DND-41 (cell line): ENCODE measurements around the gene FBN1.

Experiments used
- ATAC-seq: fragments of 200-7000 bp; cut with Tn5 transposase; 3 replicates; pipeline ENCODE4 v1.9.1; 2021; ENCODE audit warnings: low read depth; ENCODE audit not compliant: insufficient read depth
- DNase-seq: peaks from one replicate; pipeline ENCODE4 v3.0.0-alpha.2; 2020
- H2AFZ ChIP-seq: 2 replicates; pipeline ENCODE4 v1.6.0; 2012; ENCODE audit warnings: low read depth, low read length
- H3K27ac ChIP-seq: 2 replicates; pipeline ENCODE4 v1.5.1; 2012; ENCODE audit warnings: low read length, inconsistent platforms
- H3K27me3 ChIP-seq: fragments of 200-600 bp; sonication (generic); 2 replicates; pipeline ENCODE4 v1.6.0; 2012; ENCODE audit warnings: low read length, mild to moderate bottlenecking, inconsistent platforms; ENCODE audit not compliant: insufficient read depth, poor library complexity
- H3K36me3 ChIP-seq: 2 replicates; pipeline ENCODE4 v1.5.1; 2012; ENCODE audit warnings: low read length, inconsistent platforms; ENCODE audit not compliant: insufficient read depth
- H3K4me1 ChIP-seq: 2 replicates; pipeline ENCODE4 v1.5.1; 2012; ENCODE audit warnings: mild to moderate bottlenecking, low read length; ENCODE audit not compliant: insufficient read depth
- H3K4me2 ChIP-seq: 2 replicates; pipeline ENCODE4 v1.6.0; 2012; ENCODE audit warnings: mild to moderate bottlenecking, moderate library complexity, low read length, inconsistent platforms; ENCODE audit not compliant: insufficient read depth
- H3K4me3 ChIP-seq, 2 experiments: fragments of 200-600 bp in 1 of 2; shearing (Covaris generic) in 1 of 2; 2 replicates each; pipeline ENCODE4 v1.5.1; 2012 to 2016; ENCODE audit warnings: inconsistent platforms in 2 of 2, low read length in 2 of 2, mild to moderate bottlenecking in 2 of 2, low read depth in 1 of 2, moderate library complexity in 1 of 2
- H3K79me2 ChIP-seq: 2 replicates; pipeline ENCODE4 v1.6.0; 2012; ENCODE audit warnings: low read length, inconsistent platforms; ENCODE audit not compliant: insufficient read depth
- H3K9ac ChIP-seq: 2 replicates; pipeline ENCODE4 v1.6.0; 2012; ENCODE audit warnings: low read depth, mild to moderate bottlenecking, inconsistent platforms, low read length, moderate library complexity
- H3K9me3 ChIP-seq: 2 replicates; pipeline ENCODE4 v1.5.1; 2012; ENCODE audit warnings: low read length, moderate library complexity, mild to moderate bottlenecking, inconsistent platforms; ENCODE audit not compliant: insufficient read depth, severe bottlenecking
- H4K20me1 ChIP-seq: 2 replicates; pipeline ENCODE4 v1.6.0; 2012; ENCODE audit warnings: low read length; ENCODE audit not compliant: insufficient read depth
- EZH2 ChIP-seq: IDR thresholded peaks from 3 replicates; pipeline ENCODE4 v1.6.1; 2012; ENCODE audit warnings: borderline replicate concordance, low read depth, mild to moderate bottlenecking, moderate library complexity, low read length, inconsistent platforms; ENCODE audit not compliant: severe bottlenecking
- TF ChIP-seq, protein P1 (sequence below): IDR thresholded peaks from 2 replicates; pipeline ENCODE4 v1.5.1; 2012; ENCODE audit warnings: borderline replicate concordance, low read length, moderate library complexity, mild to moderate bottlenecking; ENCODE audit not compliant: poor library complexity, severe bottlenecking; ENCODE audit errors: extremely low read depth

Gene FBN1

DNA sequence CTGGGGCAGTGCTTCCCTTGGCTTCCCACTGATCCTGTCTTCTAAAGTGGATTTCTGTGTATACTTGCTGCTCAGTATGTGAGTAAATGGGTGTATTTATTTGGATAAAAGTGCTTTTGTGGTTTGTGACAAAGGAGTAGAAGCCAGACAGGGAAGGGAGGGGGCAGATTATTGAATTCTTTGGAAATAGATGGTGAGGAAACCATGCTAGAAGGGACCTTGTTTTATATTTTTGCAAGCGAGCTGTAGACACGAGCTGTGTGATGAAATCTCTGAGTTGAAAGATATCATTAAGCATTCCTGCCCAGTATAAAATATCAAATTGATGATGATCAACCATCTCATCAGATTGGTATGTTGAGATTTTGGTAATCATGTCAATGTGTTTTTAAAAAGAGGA lies 245.4 kb downstream of the FBN1 start:
- DNase-seq (no peak), ATAC-seq (no peak)
- no peak for TF ChIP-seq EZH2
- TF ChIP-seq, protein P1, sequence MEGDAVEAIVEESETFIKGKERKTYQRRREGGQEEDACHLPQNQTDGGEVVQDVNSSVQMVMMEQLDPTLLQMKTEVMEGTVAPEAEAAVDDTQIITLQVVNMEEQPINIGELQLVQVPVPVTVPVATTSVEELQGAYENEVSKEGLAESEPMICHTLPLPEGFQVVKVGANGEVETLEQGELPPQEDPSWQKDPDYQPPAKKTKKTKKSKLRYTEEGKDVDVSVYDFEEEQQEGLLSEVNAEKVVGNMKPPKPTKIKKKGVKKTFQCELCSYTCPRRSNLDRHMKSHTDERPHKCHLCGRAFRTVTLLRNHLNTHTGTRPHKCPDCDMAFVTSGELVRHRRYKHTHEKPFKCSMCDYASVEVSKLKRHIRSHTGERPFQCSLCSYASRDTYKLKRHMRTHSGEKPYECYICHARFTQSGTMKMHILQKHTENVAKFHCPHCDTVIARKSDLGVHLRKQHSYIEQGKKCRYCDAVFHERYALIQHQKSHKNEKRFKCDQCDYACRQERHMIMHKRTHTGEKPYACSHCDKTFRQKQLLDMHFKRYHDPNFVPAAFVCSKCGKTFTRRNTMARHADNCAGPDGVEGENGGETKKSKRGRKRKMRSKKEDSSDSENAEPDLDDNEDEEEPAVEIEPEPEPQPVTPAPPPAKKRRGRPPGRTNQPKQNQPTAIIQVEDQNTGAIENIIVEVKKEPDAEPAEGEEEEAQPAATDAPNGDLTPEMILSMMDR, result no peak
- Histone ChIP-seq H3K4me2 (no peak overlapping the region), H3K9ac (no peak overlapping the region), H3K79me2 (no peaks in the 10 kb centered on the region), H3K4me1 (no peaks in the 10 kb centered on the region), H3K9me3 (no peaks in the 10 kb centered on the region), H2AFZ (no peak overlapping the region), H3K27me3 (no peaks in the 10 kb centered on the region), H4K20me1 (no peaks in the 10 kb centered on the region), H3K4me3 (no peak overlapping the region), H3K36me3 (no peaks in the 10 kb centered on the region), H3K27ac (no peak overlapping the region)

DNA sequence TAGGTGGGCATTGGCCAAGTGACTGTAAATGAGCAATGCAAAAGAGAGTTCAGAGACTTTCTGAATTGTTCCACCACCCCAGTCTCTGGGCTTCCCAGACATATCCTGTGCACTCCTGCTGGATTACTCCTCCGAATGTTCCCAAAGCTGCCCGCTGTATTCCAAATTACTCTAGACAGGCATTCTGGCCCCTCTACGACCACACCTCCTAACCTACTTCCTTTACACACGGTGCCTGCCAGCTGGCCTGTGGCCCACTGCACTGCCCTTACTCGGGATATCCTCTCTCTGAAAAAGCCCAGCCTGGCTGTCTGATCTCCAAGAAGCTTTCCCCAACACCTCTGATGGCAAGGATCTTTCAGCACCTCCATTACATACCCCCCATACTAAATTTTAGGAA lies 247.7 kb downstream of the FBN1 start:
- ATAC-seq, result no peak
- Histone ChIP-seq H3K9ac (no peak overlapping the region), H3K27me3 (no peaks in the 10 kb centered on the region), H3K4me2 (no peak overlapping the region), H3K4me1 (no peaks in the 10 kb centered on the region), H4K20me1 (no peaks in the 10 kb centered on the region), H2AFZ (no peak overlapping the region), H3K27ac (no peak overlapping the region), H3K36me3 (no peaks in the 10 kb centered on the region), H3K9me3 (no peaks in the 10 kb centered on the region), H3K4me3 (no peak overlapping the region), H3K79me2 (no peaks in the 10 kb centered on the region)
- TF ChIP-seq, protein P1, result no peak
- TF ChIP-seq EZH2, result no peak
- DNase-seq, result no peak

DNA sequence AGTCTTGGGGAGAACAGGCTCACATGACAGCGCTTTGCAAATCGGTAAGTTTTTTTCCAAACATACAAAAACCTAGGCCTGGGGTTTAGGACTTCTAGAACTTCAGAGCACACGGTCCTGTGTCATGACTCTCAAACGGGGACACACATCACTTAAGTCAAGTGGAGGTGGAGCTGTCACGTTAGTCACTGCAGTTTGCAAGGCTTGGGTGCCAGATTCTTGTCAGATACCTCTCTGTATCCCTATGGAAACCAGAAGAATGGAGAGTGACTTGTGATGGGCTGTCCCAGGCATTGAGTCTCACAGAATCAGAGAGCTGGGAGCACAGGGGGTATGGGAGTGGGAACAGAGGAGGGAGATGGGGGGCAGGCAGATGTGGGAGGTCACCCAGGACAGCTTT lies 249.5 kb downstream of the FBN1 start:
- Histone ChIP-seq H3K27me3 (no peaks in the 10 kb centered on the region), H3K36me3 (no peaks in the 10 kb centered on the region), H3K4me2 (no peak overlapping the region), H3K4me3 (no peak overlapping the region), H3K9ac (no peak overlapping the region), H3K4me1 (no peaks in the 10 kb centered on the region), H2AFZ (no peak overlapping the region), H3K27ac (no peak overlapping the region), H3K79me2 (no peaks in the 10 kb centered on the region), H3K9me3 (no peaks in the 10 kb centered on the region), H4K20me1 (no peaks in the 10 kb centered on the region)
- DNase-seq, result no peak
- ATAC-seq, result no peak
- TF ChIP-seq, protein P1, result no peak
- no peak for TF ChIP-seq EZH2

DNA sequence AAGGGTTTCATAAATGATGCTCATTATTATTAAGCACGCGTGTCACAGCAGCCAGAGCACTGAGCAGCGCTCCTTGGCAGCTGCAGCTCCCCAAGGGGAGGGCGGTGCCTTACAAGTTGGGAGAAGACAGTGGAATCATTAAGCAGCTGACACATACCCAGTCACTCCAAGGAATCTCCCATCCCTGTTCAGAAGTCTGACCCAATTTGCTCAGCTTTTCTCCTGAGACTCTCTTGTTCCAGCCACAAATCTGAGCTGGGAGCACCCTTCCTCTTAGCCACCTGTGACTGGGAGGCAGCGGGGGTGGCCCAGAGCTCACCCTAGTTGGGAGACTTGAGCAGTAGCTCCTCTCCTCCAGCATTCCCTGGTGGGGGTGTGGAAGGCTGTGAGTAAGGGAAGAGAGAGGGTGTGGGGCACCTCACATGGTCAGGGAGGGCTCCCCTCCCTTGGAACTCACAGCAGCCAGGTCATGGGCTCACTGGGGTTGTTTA lies 249.9 kb downstream of the FBN1 start:
- no peaks in the 10 kb centered on the region for H3K79me2 ChIP-seq
- ATAC-seq (no peak), DNase-seq (no peak)
- no peak overlapping the region for H3K27ac ChIP-seq
- H3K9me3 ChIP-seq, result no peaks in the 10 kb centered on the region
- no peaks in the 10 kb centered on the region for H4K20me1 ChIP-seq
- TF ChIP-seq, protein P1, result no peak
- no peak for TF ChIP-seq EZH2
- no peak overlapping the region for H2AFZ ChIP-seq
- H3K4me2 ChIP-seq, result no peak overlapping the region
- no peak overlapping the region for H3K4me3 ChIP-seq
- no peaks in the 10 kb centered on the region for H3K27me3 ChIP-seq
- no peak overlapping the region for H3K9ac ChIP-seq
- no peaks in the 10 kb centered on the region for H3K4me1 ChIP-seq
- H3K36me3 ChIP-seq, result no peaks in the 10 kb centered on the region
